Omental fat pad (tissue), 4 donors: ENCODE data around the gene ACAP3. TPM values are rescaled to one million over a fixed set of nuclear protein-coding genes. Genes with fewer than 3 reads are reported as not detected.

Experiments
- ATAC-seq: fragments of 150-250 bp; one replicate; pipeline ENCODE4 v1.9.1; 2016; ENCODE audit warnings: mild to moderate bottlenecking, moderate library complexity; ENCODE audit not compliant: low FRiP score
- DNase-seq: peaks from one replicate; pipeline ENCODE4 v3.0.0-alpha.2; 2019; ENCODE audit warnings: low spot score
- CTCF ChIP-seq, 3 donors: fragments of 450-650 bp; IDR thresholded peaks; one replicate each; pipeline ENCODE4 v1.5.1; 2016 to 2017; ENCODE audit warnings: antibody characterized with exemption in 3 of 3, mild to moderate bottlenecking in 3 of 3, moderate library complexity in 2 of 3
- total RNA-seq, 4 donors: library from RNA; depleted of rRNA; stranded (reverse); fragments of >200 nt; gene quantifications; one replicate each; pipeline ENCODE4 v1.1.0, GENCODE V29; 2016

Gene ACAP3
- total RNA-seq, 4 donors from 2014 or later: 19.2 to 41.8 (median 38.1) TPM

GRCh38 chr1:1293263-1294249 is 14.2 kb downstream of the ACAP3 start:
- ATAC-seq (no peak), DNase-seq (no peak)
- no peak for TF ChIP-seq CTCF (IDR thresholded peaks at IDR 0.05)

GRCh38 chr1:1292851-1293250 is 14.9 kb downstream of the ACAP3 start:
- DNase-seq (no peak), ATAC-seq (no peak)
- TF ChIP-seq CTCF (IDR thresholded peaks at IDR 0.05): no peak

- DNase-seq: no peak
- TF ChIP-seq CTCF (IDR thresholded peaks at IDR 0.05): no peak
- ATAC-seq: no peak
Measured at GRCh38 chr1:1292442-1292779, 15.3 kb downstream of the ACAP3 start.

- DNase-seq (no peak), ATAC-seq (peak; percentile 68)
- TF ChIP-seq CTCF (IDR thresholded peaks at IDR 0.05): peak in 1 of 3 donors; percentile 37
Measured at GRCh38 chr1:1291548-1292441, 15.9 kb downstream of the ACAP3 start.

GRCh38 chr1:1291023-1291528 is 16.7 kb downstream of the ACAP3 start:
- DNase-seq: no peak
- ATAC-seq: peak; percentile 31
- no peak for TF ChIP-seq CTCF (IDR thresholded peaks at IDR 0.05)

- DNase-seq (peak; percentile 60), ATAC-seq (peak; percentile 10)
- peak in 1 of 3 donors; percentile 41 for TF ChIP-seq CTCF (IDR thresholded peaks at IDR 0.05)
Measured at GRCh38 chr1:1290238-1290731, 17.4 kb downstream of the ACAP3 start.
